Stimulated activated CD8-positive, alpha-beta memory T cell treated with anti-CD3 and anti-CD28 coated beads, Interleukin-12 subunit alpha, Interleukin-12 subunit beta, amount 100 ng/mL, for 24 hours (primary cell): Measurements from ENCODE around the gene C10orf95.

ENCODE experiments used
- DNase-seq: peaks from one replicate; pipeline ENCODE4 v3.0.0-alpha.2; 2020; ENCODE audit errors: extremely low read depth

Gene C10orf95

GRCh38 chr10:102401735-102402511 is 49.4 kb downstream of the C10orf95 start:
- DNase-seq: no peak

- DNase-seq: no peak
Measured at GRCh38 chr10:102401342-102401654, 50.0 kb downstream of the C10orf95 start.

- DNase-seq: no peak
Measured at GRCh38 chr10:102400598-102401341, 50.6 kb downstream of the C10orf95 start.

- DNase-seq: no peak
Measured at GRCh38 chr10:102400076-102400475, 51.3 kb downstream of the C10orf95 start.
